ENCODE results near the gene MMP24OS. TPM values are rescaled to one million over a fixed set of nuclear protein-coding genes. Genes with fewer than 3 reads are reported as not detected.

Gene MMP24OS
- total RNA-seq, 3 donors from 2014 or later, result 90.9 to 156 (median 124) TPM

- intact Hi-C loops (cut with DNase I, micrococcal nuclease), result no loop called here
- H3K4me3 ChIP-seq, result no peak overlapping the region
- TF ChIP-seq CTCF (IDR thresholded peaks at IDR 0.05), result no peak
- peaks cover 1% of the 10 kb centered on the region for H3K4me1 ChIP-seq (ENCODE audit: low read depth)
- no peaks in the 10 kb centered on the region for H3K36me3 ChIP-seq (ENCODE audit: low read depth)
- H3K9me3 ChIP-seq, result no peaks in the 10 kb centered on the region
- ATAC-seq (no peak), DNase-seq (peak in 1 of 3 donors; percentile 19)
Observed at GRCh38 chr20:35290887-35291417, 13.0 kb upstream of the MMP24OS start.

GRCh38 chr20:35290186-35290886, 12.4 kb upstream of the MMP24OS start:
- no peaks in the 10 kb centered on the region for H3K36me3 ChIP-seq (ENCODE audit: low read depth)
- no peaks in the 10 kb centered on the region for H3K9me3 ChIP-seq
- ATAC-seq, result peak; percentile 15
- H3K4me1 ChIP-seq (ENCODE audit: low read depth), result peaks cover 7% of the 10 kb centered on the region
- no peak overlapping the region for H3K4me3 ChIP-seq
- no peak for DNase-seq
- TF ChIP-seq CTCF (IDR thresholded peaks at IDR 0.05), result no peak
- intact Hi-C loops (cut with DNase I, micrococcal nuclease), result no loop called here

GRCh38 chr20:35288325-35289060, 10.6 kb upstream of the MMP24OS start:
- no peak for TF ChIP-seq CTCF (IDR thresholded peaks at IDR 0.05)
- intact Hi-C loops (cut with DNase I, micrococcal nuclease), result no loop called here
- Histone ChIP-seq H3K4me3 (no peak overlapping the region), H3K4me1 (ENCODE audit: low read depth) (peaks cover 17% of the 10 kb centered on the region), H3K9me3 (no peaks in the 10 kb centered on the region), H3K36me3 (ENCODE audit: low read depth) (no peaks in the 10 kb centered on the region)
- no peak for ATAC-seq
- peak in 2 of 3 donors; percentile 24 to 53 for DNase-seq

GRCh38 chr20:35287509-35288324, 9.8 kb upstream of the MMP24OS start:
- H3K4me3 ChIP-seq, result no peak overlapping the region
- intact Hi-C loops (cut with DNase I, micrococcal nuclease), result no loop called here
- no peaks in the 10 kb centered on the region for H3K9me3 ChIP-seq
- DNase-seq (peak in 1 of 3 donors; percentile 52), ATAC-seq (no peak)
- peaks cover 24% of the 10 kb centered on the region for H3K4me1 ChIP-seq (ENCODE audit: low read depth)
- no peak for TF ChIP-seq CTCF (IDR thresholded peaks at IDR 0.05)
- H3K36me3 ChIP-seq (ENCODE audit: low read depth), result no peaks in the 10 kb centered on the region

- intact Hi-C loops (cut with DNase I, micrococcal nuclease), result no loop called here
- Histone ChIP-seq H3K4me3 (no peak overlapping the region), H3K4me1 (ENCODE audit: low read depth) (peaks cover 27% of the 10 kb centered on the region), H3K36me3 (ENCODE audit: low read depth) (no peaks in the 10 kb centered on the region), H3K9me3 (no peaks in the 10 kb centered on the region)
- no peak for TF ChIP-seq CTCF (IDR thresholded peaks at IDR 0.05)
- DNase-seq, result no peak
- ATAC-seq, result no peak
Observed at GRCh38 chr20:35286899-35287508, 9.1 kb upstream of the MMP24OS start.
